GM13977 (cell line): ENCODE data around the gene LAMC3.

Source experiments
- DNase-seq: peaks from one replicate; pipeline ENCODE4 v3.0.0; 2012; ENCODE audit warnings: low spot score
- CTCF ChIP-seq: IDR thresholded peaks from 2 replicates; pipeline ENCODE4 v1.5.1; 2012; ENCODE audit warnings: mild to moderate bottlenecking, control low read depth; ENCODE audit not compliant: insufficient read depth; ENCODE audit errors: extremely low read depth, missing control alignments
- in situ Hi-C: fragments of 300-500 bp; cut with MboI; formaldehyde crosslinking; loops from one replicate; pipeline ENCODE4 v1.12.0; 2022; ENCODE audit warnings: low sequenced_read_pairs, low pct_unique_long_range_greater_than_20kb, mixed read lengths, inconsistent platforms; ENCODE audit not compliant: unreplicated experiment

Gene LAMC3

DNA sequence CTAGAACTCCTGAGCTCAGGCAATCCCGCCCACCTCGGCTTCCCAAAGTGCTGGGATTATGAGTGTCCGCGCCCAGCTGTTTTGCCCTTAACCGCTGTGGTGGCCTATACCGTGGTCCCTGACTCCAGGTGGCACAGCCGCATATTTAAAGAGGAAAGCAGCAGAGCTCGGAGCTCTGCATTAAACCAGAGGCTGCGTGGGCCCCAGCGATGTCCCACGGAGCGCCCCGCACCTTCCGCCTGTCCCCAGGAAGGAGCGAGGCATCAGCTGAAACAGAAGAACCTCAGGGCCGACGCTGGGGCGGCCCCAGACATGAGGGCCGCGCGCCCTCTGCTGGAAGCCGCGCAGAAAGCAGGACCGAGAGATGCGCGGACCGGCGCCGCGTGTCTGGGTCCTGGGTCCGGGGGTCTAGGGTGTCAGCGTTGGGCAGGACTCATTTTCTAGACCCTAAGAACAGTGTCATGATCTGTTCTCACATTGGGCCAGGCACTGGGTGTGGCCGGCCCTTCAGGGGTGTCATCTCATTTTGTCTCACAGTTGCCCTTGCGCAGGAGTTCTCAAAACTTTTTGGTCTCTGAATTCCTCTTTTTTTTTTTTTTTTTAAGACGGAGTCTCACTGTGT lies 37.7 kb downstream of the LAMC3 start:
- TF ChIP-seq CTCF, result peak; percentile 99
- peak; percentile 83 for DNase-seq
- in situ Hi-C loops, result loop anchor here (10.0 to 25.0 kb wide), 2 partner anchors 288 to 334 kb away; no protein-coding TSS in a partner anchor

DNA sequence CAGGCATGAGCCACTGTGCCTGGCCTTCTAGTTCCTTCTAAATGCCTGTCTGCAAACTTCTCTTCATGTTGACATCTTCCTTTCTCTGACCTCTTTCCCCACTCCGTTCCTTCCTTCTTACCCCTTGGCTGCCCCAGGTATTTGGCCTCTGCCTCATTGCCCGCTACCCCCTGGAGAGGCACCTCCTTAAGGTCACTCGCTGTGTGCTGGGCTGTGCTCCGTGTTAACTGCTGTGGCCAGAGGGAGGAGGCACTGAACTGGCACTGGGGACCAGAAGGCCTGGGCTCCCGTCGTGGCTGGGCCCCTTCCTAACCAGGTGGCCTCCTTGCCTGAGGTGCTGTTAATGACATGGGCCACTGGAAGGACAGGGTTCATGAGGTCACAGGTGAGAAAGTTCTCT lies 39.4 kb downstream of the LAMC3 start:
- in situ Hi-C loops, result loop anchor here (10.0 to 25.0 kb wide), 2 partner anchors 286 to 336 kb away; no protein-coding TSS in a partner anchor

DNA sequence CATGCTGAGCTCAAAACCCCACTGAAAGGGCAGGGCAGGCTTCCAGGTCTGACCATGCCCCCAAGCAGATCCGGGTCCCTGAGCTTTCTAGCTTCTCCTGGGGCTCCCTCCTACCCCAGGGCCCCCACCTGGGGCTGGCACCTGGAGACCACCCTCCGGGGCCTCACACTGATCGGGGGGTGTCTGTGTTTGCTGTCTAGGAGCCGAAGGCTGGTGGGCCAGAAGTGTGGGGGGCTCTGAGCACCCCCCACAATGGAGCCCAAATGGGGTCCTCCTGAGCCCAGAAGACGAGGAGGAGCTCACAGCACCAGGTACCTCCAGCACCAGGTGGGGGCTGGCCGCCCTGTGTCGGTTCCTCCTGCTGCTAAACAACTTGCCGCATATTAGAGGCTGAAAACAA lies 39.8 kb downstream of the LAMC3 start:
- no peak for TF ChIP-seq CTCF
- no peak for DNase-seq
- in situ Hi-C loops, result loop anchor here (10.0 to 25.0 kb wide), 2 partner anchors 286 to 337 kb away; no protein-coding TSS in a partner anchor

More for the DNA sequence above, 39.4 kb downstream of the LAMC3 start:
- no peak for DNase-seq
- no peak for TF ChIP-seq CTCF

DNA sequence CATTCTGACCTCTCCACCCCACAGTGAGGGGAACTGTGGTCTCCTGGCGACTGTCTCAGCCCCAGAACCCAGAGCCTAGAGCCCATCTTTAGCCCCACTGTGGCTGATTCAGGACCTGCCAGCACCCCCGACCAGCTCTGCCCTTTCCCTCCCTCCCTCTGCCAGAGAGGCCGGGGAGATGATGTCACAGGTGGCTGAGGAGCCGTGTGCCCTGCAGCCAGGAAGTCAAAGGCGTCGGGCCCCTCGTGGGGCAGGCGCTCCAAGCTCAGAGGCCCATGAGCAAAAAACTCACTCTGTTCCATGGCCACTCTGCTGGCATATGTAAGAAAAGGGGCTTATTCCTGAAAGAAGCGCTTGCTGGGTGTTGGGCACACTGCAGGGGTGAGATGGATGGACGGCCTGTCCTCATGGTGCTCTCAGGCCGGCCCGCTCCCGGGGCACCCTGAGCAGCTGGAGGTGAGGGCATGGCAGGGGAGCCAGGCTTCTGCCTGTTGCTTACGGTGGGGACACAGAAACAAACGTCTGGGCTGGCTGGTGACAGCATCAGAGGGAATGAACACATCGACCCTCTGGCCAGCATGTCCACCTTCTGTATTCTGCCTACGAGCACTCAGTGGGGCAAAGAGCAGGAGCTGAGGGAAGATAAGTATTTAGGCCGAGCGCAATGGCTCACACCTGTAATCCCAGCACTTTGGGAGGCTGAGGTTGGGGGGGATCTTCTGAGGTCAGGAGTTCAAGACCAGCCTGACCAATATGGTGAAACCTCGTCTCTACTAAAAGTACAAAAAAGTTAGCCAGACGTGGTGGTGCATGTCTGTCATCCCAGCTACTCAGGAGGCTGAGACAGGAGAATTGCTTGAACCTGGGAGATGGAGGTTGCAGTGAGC lies 41.1 kb downstream of the LAMC3 start:
- no peak for TF ChIP-seq CTCF
- no peak for DNase-seq
- in situ Hi-C loops, result loop anchor here (10.0 to 25.0 kb wide), 2 partner anchors 285 to 338 kb away; no protein-coding TSS in a partner anchor

DNA sequence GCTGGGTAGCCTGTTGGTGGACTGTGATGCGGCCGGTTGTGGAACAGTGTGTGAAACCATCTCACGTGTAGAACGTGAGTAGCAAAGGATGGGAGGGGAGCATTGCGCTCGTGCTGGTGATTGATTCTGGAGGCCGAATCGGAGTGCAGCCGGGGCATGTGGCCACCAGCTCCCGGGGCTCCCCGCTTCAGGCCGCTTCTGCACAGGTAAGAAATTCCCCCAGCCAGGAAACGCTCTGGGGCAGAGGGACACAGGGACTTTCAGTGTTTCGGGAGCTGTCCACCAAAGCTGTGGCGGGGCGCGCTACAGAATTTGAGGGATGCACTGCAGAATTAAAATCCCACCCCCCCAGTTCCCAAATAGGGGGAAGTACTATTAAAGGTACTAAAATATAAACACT lies 41.9 kb downstream of the LAMC3 start:
- TF ChIP-seq CTCF, result no peak
- in situ Hi-C loops, result no loop called here
- no peak for DNase-seq

DNA sequence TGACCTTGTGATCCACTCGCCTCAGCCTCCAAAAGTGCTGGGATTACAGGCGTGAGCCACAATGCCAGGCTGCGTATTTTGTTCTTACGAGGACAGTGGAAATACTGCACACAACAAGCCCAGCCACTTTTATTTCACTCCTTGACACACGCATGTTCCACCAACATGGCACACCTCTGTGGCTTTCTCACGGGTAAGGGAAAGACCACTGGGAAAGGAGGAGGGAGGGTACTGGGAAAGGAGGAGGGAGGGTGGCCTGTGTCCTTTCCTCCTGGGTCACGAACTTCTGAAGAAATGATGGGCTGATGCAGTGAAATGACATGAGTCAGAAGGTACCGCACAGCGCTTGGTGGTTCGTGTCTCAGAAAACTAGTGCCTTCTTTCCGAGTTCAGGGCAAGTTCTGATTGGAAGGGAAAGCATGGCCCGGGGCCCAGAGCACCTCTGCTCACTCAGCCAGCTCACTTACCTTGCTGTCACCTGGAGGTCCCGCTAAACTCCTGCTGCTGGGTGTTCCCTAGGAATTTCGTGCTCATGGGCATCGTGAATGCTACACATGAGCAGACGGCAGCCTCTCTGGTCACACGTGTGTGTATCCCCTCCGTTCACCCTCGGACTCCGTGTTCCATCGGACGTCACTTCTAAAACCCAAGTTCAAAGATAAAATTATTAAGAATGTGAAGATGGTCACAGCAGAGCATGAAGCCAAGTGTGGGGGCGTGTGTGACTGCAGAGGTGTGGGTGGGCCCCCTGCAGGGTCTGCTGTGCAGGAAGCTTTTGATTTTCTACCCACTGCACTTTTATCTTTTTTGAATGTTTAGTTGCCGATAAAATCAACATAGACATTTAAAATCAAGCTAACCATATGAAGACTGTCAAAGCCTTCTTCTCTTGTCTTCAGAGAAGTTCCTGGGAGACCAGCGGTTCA lies 42.9 kb downstream of the LAMC3 start:
- TF ChIP-seq CTCF, result no peak
- in situ Hi-C loops, result no loop called here
- DNase-seq, result no peak
